ENCODE measurements around the gene TWIST2.
A peak's percentile ranks its signal among the peaks of the same experiment; 100 is the strongest.

TWIST2 gene

DNA sequence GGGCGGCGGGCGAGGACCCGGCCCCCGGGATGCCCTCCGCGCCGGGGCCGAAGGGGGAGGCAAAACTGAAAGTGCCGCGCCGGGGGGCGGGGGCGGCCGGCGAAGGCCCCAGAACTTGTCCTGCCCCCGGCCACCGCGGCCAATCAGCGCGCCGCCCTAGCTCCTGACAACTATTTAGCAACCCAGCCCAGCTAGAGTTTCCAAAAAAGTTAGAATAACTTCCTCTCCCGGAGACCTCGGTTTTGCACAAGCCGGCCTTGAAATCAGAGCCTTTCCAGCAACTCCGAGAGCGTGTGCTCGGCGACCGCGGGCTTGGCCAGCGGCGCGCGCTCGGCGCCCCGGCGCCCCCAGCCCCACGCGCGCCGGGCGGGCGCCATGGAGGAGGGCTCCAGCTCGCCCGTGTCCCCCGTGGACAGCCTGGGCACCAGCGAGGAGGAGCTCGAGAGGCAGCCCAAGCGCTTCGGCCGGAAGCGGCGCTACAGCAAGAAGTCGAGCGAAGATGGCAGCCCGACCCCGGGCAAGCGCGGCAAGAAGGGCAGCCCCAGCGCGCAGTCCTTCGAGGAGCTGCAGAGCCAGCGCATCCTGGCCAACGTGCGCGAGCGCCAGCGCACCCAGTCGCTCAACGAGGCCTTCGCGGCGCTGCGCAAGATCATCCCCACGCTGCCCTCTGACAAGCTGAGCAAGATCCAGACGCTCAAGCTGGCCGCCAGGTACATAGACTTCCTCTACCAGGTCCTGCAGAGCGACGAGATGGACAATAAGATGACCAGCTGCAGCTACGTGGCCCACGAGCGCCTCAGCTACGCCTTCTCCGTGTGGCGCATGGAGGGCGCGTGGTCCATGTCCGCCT, at the start of gene TWIST2:
TSS of gene TWIST2 (plus strand) at position 245 of the 850 bp plus-strand sequence. CDS start at position 376, 131 bp downstream.
- peak in 5 of 42 donors; percentile 13 to 45 (median 22) for DNase-seq
- intact Hi-C loops (cut with DNase I), result no loop called here

DNA sequence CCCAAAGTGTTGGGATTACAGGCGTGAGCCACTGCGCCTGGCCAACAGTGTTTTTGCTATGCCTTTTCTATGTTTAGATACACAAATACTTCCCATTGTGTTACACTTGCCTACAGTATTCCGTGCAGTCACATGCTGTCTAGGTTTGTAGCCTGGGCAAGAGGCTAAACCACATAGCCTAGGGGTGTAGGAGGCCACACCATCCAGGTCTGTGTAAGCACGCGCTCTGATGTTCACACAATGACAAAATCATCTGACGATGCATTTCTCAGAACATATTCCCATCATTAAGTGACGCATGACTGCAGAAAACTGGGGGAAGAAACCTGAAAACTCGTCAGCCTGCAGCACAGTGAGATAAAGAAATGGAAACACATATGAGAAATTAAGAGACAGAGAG, 46.1 kb upstream of the TWIST2 start:
- intact Hi-C loops (cut with DNase I), result no loop called here
- no peak for DNase-seq

DNA sequence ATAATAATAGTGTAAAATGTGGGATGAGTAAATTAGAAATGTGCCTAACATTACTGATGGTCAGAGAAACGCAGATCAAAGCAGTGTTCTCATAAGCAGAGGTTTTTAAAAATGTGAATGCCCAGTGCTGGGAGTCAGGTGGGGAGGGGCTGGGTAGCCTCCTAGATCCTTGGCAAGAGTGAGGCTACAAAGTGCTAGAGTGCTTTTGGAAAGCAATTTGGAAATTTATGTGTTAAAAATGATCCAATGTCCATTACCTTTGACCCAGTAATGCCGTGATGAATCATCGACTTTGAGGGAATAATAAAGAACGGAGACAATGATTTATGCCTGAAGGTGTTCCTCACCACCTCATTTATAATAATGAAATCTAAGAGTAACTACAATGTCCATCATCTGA, 44.9 kb upstream of the TWIST2 start:
- intact Hi-C loops (cut with DNase I), result no loop called here
- no peak for DNase-seq

DNA sequence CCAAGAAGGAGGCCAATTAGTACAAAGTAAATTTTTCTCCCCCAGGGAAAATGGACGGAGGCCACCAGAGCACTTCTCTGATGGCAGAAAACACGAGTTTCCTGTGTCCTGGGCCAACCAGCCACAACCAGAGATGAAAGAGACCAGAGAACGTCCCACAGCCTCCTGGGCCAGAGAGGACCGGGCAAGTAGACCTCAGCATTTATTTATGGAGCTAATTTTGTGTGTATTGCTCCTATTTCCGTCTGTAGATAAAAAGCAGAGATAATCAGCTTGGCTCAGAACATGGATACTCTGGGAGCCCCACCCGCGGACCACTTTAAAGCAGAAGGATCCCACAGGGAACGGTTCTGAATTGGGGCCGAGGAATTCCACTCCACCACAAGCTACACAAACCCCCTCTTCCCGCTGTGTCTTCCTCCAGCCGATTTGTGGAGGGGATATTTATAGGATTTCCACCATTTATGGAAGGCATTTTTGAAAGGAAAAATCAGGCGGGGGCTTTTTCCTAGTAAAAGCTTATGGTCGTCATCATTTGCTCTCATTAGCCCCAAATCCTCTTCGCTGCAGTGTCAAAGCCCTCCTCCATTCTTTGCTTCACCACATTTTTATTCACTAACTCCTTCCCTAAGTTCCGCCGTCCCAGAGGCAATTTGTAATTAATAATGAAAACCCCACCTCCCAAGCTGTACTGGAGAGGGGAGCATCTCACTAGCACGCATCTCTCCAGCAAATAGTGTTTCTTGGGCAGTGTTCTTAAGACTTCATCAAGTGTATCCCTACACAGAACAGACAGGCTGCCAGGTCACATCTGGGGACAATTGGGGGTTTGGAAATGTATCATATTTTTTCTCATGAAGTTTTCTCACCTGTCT, 43.7 kb upstream of the TWIST2 start:
- no peak for DNase-seq
- intact Hi-C loops (cut with DNase I), result no loop called here

DNA sequence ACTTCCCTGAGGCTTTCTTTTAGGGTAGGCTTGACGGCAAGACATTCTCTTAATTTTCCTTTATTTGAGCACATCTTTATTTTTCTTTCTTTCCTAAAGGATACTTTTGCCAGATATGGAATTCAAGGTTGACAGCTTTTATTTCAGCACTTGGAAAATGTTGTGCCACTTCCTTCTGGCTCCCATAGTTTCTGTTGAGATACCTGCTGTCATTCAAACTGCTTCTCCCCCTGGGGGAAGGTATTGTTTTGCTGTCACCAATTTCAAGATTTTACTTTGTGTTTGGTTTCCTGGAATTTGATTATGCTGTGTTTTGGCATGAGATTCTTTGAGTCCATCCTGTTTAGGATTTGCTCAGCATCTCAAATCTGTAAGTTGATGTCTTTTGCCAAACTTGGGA, 39.1 kb upstream of the TWIST2 start:
- intact Hi-C loops (cut with DNase I), result no loop called here
- DNase-seq, result no peak

DNA sequence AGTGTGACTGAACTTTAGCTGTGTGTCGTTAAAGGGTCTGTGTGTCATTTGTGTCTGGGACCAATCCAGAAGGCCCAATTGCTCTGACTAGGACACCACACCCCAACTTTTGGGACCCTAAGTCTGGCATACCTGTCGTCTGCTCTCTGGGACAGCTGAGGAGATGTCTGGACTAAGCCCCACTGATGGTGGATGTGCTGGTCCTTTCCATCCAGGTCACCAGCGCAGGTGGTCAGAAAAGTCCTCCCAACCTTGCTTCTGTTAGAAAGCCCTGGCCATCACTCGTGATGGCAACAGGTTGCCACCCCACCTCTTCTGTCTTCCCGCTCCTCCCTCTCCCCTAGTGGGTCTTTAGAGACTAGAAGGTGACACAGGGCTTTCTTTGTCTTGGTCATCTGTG, 37.6 kb upstream of the TWIST2 start:
- intact Hi-C loops (cut with DNase I), result no loop called here
- DNase-seq, result no peak

DNA sequence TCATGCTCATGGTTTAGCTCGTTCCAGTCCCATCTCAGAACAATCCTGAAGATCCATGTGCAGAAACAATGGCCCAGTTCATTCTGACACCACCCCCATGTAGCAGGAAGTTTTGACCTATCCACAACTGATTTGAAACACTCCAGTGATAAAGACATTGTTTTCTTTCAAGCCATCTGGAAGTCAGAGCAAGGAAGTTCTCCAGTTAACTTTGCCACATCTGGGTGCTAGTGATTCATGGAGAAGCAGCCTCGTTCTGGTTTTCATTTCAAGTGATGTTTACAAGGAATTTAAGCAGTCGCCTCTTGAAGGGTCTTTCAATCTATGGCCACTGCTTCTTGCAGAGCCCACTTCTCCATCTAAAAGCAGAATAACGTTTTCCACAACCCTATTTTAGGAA, 36.6 kb upstream of the TWIST2 start:
- DNase-seq, result no peak
- intact Hi-C loops (cut with DNase I), result no loop called here

DNA sequence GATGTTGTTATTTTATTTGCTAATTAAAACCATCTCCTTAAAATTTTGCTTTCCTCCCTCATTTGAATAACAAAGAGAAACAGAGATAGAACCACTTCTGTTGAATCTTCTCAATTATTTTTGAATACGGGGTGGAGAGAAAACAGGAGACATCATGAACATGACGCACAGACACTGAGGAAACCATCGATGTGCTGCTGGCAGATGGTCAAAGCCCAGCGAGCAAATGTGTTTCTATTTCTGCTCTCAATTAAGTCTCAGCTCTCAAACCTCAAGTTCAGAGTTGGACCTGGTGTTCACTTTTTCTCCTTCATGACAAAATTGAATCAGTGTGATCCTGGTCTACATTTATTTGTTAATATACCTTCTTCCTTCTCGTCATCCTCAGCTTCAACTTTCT, 36.1 kb upstream of the TWIST2 start:
- no peak for DNase-seq
- intact Hi-C loops (cut with DNase I), result no loop called here

DNA sequence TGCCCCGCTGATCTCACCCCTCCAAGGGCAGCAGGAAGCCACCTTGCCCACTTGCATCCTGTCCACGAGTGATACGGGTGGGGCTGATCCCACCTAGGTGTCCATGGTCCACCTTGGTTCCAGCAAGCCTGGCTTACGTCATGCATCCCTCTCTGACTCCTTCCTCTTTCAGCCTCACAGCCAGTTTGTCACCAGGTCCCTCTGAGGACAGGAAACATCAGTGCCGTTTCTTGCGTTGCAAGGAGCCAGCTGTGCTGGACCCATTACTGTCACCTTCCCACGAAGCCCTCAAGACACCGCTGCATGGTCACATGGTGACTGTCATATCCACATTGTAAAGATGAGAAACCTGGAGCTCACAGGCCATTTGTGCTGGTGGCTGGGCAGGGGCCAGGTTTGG, 34.8 kb upstream of the TWIST2 start:
- no peak for DNase-seq
- intact Hi-C loops (cut with DNase I), result no loop called here

DNA sequence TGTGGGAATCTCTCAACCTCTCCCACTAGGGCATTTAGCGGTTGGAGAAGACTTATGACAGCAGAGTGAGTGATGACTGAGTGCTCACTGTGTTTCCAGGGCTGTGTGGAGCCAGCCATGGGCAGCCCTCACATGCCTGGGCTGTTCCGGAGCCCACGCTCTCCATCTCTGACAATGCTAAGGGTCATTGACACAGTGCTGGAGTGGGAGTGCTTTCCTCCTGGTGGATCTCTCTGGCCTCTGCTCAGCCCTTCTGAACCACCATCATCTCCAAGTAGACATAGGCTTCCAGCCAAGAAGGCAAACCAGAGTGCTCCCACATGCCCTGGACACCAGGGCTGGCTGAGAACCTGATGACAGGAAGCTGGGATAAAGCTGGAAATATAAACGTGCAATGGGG, 33.1 kb upstream of the TWIST2 start:
- intact Hi-C loops (cut with DNase I), result no loop called here
- DNase-seq, result no peak

DNA sequence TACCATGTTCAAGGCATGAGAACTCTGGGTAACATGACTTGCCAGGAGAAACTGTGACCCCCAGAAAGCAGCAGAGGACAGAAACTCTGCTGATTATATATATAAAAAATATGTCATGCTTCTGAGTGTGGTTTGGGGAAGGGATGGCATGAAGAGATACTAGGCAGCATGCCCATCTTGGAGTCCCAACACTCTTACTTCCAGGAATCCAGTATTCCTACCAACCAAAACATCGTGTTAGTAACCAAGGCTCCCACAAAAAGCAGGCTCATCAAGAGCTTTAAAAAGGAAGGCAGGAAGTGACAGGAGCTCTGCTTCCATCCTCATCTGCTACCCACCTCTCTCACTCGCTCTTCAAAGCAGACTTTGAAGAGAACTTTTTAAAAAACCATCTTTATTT, 31.6 kb upstream of the TWIST2 start:
- intact Hi-C loops (cut with DNase I), result no loop called here
- DNase-seq, result no peak

DNA sequence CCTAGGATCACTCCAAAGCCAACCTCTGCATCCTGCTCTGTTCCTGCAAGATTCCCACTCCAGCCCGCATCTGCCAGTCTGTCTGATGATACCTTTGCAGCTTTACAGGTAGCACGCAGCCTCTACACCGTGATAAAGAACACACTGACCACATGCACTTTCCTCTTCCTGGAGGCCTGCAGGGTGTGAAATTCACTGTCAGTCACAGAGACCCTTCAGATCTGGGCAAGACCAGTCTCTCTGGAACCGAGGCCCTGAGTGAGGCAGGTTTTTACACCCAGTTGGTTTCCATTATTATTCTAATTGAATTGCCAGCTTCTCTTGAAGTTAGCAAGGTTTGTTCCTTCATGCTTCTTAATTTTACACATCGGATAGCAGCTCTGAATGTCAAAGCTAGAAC, 30.5 kb upstream of the TWIST2 start:
- intact Hi-C loops (cut with DNase I), result no loop called here

DNA sequence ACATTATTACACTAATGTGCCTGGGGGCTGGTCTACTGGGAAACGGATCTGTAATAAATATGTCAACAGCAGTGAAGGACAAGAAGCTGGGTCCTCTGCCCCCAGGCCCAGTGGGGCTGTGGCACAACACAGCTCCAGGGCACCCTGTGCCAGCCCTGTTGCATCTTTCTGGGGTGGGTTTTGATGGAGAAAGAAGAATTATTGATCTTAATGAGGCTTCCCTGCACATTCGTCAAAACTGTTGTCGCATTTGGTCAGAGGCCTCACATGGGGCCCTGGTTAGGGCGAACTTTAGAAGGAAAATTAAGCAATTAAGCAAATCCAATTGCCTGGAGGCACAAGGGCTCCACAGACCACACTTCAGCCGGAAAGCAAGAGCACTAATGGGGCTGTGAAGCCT, 30.0 kb upstream of the TWIST2 start:
- DNase-seq, result no peak
- intact Hi-C loops (cut with DNase I), result no loop called here

More for the DNA sequence above, 30.5 kb upstream of the TWIST2 start:
- DNase-seq, result no peak

DNA sequence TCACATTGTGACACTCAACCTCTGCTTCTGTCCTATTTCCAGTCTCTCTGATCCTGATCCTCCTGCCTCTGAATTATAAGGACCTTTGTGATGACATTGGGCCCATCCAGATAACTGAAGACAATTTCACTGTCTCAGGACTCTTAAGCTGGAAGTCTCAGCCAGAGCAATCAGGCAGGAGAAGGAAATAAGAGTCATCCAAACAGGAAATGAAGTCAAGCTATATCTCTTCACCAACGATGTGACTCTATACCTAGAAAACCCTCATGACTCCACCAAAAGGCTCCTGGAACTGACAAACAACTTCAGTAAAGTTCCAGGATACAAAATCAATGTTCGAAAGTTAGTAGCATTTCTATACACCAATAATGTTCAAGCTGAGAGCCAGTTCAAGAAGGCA, 29.3 kb upstream of the TWIST2 start:
- intact Hi-C loops (cut with DNase I), result no loop called here
- DNase-seq, result no peak

DNA sequence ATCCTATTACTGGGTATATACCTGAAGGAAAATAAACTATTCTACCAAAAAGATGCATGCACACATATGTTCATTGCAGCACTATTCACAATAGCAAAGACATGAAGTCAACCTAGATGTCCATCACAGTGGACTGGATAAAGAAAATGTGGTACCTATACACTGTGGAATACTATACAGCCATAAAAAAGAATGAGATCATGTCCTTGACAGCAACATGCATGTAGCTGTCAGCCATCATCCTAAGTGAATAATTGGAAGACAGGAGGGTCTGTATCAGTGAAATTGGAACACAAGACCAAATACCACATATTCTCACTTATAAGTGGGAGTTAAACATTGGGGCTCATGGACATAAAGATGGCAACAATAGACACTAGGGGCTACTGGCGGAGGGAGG, 27.7 kb upstream of the TWIST2 start:
- intact Hi-C loops (cut with DNase I), result no loop called here
- no peak for DNase-seq

DNA sequence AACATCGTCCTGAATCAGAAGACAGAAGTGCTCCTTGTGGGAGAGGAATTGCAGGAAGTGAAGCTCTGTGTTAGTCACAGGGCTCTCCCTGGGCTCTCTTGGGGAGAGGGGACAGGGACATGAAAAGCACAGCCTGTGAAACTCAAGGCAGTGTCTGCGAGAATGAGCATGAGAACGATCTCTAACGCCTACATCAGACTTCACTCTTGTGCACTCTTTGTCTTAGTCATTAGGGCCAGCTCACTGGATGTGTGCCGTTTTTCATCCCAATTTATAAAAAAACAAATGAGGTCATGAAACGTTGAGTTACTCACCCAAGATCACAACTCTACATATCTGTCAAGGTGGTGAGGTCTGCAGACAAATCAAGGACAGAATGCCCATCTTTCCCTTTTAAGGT, 27.0 kb upstream of the TWIST2 start:
- DNase-seq, result no peak
- intact Hi-C loops (cut with DNase I), result no loop called here

DNA sequence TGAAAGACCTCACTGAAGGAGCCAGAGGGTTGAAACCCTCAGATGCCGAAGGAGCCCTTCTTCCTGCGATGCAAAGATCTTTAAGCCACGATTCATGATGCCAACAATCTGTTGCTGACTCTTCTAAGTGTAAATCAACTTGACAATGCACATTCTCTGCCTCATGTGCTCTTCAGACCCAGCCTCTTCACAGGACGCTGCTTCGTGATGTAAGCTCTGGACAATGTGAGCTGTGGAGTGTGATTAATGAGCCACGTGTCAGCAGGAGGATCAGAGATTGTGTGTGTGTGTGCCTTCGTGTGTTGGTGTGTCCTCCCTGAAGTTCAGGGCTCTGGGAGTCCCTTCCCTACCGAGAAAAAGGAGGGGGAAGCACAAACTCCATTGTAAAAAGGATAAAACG, 26.5 kb upstream of the TWIST2 start:
- DNase-seq, result no peak
- intact Hi-C loops (cut with DNase I), result no loop called here

DNA sequence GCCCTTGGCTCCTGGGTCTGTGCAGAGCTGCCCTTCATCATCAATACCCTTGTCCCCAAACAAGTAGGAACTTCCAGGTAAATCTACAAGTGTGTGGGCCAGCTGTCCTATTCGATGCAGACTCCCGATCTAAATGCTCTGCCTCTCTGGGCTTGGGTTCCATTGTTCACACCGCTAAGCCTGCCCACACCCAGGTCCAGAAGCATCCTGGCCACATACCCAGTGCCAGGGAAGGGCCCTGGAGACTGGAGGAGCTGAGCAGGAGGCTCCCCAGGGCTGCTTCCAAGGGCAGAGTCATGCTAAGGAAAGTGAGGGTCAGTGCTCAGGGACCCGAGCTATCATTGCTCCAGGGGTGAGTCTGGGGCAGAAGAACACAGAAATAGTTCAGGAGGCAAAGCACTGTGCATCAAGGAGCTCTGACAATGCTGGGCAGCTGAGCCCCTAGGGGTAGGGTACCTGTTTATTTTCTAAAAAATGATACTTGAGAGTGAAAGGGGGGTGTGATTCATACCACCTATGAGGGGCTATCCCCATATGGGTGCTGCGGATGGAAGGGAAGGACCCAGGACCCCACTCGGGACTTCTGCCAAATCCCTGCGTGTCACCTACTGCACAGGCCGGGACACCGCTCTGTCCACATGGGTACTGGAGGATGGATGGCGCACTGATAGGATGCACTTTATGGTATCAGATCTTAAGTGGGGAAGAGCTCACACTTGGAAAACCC, 25.8 kb upstream of the TWIST2 start:
- intact Hi-C loops (cut with DNase I), result no loop called here

DNA sequence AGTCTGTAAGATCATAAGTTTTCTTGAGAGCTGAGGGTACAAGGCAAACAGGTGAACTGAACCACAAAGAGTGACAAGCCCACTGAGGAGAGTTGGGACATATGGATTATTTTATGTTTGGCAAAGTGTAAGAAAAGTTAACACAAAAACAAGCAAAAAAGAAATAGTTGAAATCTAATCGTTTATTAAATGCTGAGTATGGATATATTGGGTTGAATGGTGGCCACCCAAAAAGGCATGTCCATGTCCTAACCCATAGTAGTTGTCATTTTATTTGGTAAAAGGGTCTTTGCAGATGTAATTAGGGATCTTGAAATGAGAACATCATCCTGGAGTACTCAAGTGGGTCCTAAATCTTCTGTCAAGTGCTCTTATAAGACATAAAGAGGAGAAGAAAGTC, 24.9 kb upstream of the TWIST2 start:
- intact Hi-C loops (cut with DNase I), result no loop called here
- DNase-seq, result no peak

More for the DNA sequence above, 25.8 kb upstream of the TWIST2 start:
- no peak for DNase-seq

DNA sequence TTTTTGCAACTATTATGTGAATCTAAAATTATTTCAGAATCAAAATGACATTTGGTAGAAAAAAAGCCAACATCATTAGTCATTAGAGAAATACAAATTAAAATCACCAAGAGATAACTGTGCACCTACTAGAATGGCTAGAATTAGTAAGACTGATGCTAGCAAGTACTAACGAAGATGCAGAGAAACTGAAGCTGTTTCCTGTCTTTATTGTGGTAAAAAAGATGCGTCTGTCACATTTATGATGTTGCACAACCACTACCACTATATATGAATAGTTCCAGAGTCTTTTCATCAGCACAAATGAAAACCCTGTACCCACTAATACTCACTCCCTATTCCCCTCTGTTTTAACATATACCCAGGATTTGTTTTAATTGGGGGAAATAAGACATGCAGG, 16.7 kb upstream of the TWIST2 start:
- no peak for DNase-seq
- intact Hi-C loops (cut with DNase I), result no loop called here
